Esophagus squamous epithelium (tissue), 4 donors: ENCODE measurements around the gene CTIF.

Source experiments
- POLR2A ChIP-seq, 4 donors: fragments of 450-650 bp; IDR thresholded peaks; one replicate each; pipeline ENCODE4 v1.6.1; 2017; ENCODE audit warnings: antibody characterized with exemption in 4 of 4, mild to moderate bottlenecking in 4 of 4, moderate library complexity in 3 of 4
- TF ChIP-seq, protein P1 (sequence below), 6 experiments: fragments of 450-650 bp in 4 of 6; fragments of 200-600 bp in 2 of 6; sonication (generic) in 2 of 6; IDR thresholded peaks; one replicate each; pipeline ENCODE4 v1.5.1; 2016 to 2019; ENCODE audit warnings: antibody characterized with exemption in 6 of 6, mild to moderate bottlenecking in 4 of 6, moderate library complexity in 4 of 6

DNA sequence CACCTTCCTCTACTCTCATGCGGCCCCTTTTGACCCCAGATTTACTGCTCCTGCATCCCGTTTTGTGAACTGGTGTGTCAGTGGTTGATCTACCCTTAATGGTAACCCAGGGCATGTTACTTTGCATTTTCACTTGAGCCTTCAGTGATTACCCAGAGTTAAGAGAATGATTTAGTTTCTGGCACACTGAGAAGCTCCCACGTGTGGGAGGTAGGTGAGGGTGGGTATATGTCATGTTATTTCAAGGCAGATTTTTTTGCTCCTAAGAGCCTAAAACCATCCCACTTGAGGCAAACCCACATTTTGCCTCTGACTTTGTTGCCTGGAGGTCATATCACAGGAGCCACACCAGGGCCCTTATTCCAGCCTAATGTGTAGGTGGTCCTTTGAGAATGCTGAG lies 186.7 kb downstream of the CTIF start:
- TF ChIP-seq, protein P1, sequence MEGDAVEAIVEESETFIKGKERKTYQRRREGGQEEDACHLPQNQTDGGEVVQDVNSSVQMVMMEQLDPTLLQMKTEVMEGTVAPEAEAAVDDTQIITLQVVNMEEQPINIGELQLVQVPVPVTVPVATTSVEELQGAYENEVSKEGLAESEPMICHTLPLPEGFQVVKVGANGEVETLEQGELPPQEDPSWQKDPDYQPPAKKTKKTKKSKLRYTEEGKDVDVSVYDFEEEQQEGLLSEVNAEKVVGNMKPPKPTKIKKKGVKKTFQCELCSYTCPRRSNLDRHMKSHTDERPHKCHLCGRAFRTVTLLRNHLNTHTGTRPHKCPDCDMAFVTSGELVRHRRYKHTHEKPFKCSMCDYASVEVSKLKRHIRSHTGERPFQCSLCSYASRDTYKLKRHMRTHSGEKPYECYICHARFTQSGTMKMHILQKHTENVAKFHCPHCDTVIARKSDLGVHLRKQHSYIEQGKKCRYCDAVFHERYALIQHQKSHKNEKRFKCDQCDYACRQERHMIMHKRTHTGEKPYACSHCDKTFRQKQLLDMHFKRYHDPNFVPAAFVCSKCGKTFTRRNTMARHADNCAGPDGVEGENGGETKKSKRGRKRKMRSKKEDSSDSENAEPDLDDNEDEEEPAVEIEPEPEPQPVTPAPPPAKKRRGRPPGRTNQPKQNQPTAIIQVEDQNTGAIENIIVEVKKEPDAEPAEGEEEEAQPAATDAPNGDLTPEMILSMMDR (IDR thresholded peaks at IDR 0.05): no peak
- no peak for TF ChIP-seq POLR2A (IDR thresholded peaks at IDR 0.05)
